ENCODE measurements around the gene MRPL40.

The MRPL40 gene

DNA sequence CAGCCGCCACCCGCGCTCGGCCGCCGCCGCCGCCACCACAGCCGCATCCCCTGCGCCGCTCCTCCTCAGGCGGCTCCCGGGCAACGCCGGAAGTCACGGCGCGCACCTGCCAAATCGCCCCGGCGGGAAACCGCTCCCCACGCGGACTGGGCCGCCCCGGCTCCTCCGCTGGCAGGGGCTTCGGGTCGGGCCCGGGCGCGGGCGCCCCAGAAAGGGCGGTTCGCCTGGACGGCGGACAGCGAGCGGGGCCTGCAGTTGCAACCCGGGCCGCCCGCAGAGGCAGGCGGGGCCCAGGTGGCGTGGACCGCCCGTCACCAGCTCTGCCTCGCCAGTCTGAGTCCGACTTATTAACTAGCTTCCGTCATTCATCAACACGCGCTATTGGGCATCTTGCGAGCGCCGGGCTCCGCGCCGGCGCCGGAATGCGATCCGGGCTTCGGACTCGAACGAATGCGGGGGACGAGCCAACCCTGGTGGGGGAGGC lies 654 bp upstream of the MRPL40 start, which contains the start of gene HIRA (continued):
- TF ChIP-seq, protein P1, sequence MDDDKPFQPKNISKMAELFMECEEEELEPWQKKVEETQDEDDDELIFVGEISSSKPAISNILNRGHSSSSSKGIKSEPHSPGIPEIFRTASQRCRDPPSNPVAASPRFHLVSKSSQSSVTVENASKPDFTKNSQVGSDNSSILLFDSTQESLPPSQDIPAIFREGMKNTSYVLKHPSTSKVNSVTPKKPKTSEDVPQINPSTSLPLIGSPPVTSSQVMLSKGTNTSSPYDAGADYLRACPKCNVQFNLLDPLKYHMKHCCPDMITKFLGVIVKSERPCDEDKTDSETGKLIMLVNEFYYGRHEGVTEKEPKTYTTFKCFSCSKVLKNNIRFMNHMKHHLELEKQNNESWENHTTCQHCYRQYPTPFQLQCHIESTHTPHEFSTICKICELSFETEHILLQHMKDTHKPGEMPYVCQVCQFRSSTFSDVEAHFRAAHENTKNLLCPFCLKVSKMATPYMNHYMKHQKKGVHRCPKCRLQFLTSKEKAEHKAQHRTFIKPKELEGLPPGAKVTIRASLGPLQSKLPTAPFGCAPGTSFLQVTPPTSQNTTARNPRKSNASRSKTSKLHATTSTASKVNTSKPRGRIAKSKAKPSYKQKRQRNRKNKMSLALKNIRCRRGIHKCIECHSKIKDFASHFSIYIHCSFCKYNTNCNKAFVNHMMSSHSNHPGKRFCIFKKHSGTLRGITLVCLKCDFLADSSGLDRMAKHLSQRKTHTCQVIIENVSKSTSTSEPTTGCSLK (tag by site-specific recombination; IDR thresholded peaks at IDR 0.05) = no peak
- TF ChIP-seq, protein P2, sequence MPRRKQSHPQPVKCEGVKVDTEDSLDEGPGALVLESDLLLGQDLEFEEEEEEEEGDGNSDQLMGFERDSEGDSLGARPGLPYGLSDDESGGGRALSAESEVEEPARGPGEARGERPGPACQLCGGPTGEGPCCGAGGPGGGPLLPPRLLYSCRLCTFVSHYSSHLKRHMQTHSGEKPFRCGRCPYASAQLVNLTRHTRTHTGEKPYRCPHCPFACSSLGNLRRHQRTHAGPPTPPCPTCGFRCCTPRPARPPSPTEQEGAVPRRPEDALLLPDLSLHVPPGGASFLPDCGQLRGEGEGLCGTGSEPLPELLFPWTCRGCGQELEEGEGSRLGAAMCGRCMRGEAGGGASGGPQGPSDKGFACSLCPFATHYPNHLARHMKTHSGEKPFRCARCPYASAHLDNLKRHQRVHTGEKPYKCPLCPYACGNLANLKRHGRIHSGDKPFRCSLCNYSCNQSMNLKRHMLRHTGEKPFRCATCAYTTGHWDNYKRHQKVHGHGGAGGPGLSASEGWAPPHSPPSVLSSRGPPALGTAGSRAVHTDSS (tag by site-specific recombination; IDR thresholded peaks at IDR 0.05) = peak; percentile 52; the same call in 1 of the 2 replicates
- TF ChIP-seq ZNF558 (tag by site-specific recombination; IDR thresholded peaks at IDR 0.05) (no peak), ZNF302 (tag by site-specific recombination; IDR thresholded peaks at IDR 0.05; ENCODE audit: low read depth) (no peak), ZNF843 (tag by site-specific recombination; IDR thresholded peaks at IDR 0.05) (no peak), ZBTB21 (tag by site-specific recombination; IDR thresholded peaks at IDR 0.05) (no peak), ZNF138 (tag by site-specific recombination; IDR thresholded peaks at IDR 0.05; ENCODE audit: borderline replicate concordance) (no peak), KLF16 (tag by site-specific recombination; IDR thresholded peaks at IDR 0.05) (no peak), MYNN (tag by site-specific recombination; IDR thresholded peaks at IDR 0.05; ENCODE audit: borderline replicate concordance) (no peak), ZSCAN30 (tag by site-specific recombination; IDR thresholded peaks at IDR 0.05) (peak; percentile 85), ZNF341 (tag by site-specific recombination; IDR thresholded peaks at IDR 0.05; ENCODE audit: low read depth) (no peak), ZNF311 (tag by site-specific recombination; IDR thresholded peaks at IDR 0.05; ENCODE audit: borderline replicate concordance) (no peak), ZNF473 (tag by site-specific recombination; IDR thresholded peaks at IDR 0.05) (no peak), YY1 (tag by site-specific recombination; IDR thresholded peaks at IDR 0.05) (peak; percentile 66; the same call in 1 of the 2 replicates), ZNF37A (tag by site-specific recombination; IDR thresholded peaks at IDR 0.05) (peak; percentile 73), ZNF747 (tag by site-specific recombination; IDR thresholded peaks at IDR 0.05) (no peak), SETDB1 (IDR thresholded peaks at IDR 0.05; ENCODE audit: insufficient read length, low read length) (no peak), SCRT2 (tag by site-specific recombination; IDR thresholded peaks at IDR 0.05) (no peak), ZNF121 (tag by site-specific recombination; IDR thresholded peaks at IDR 0.05) (no peak), ZNF184 (tag by site-specific recombination; IDR thresholded peaks at IDR 0.05) (0 out of 2 replicates have a peak, but pooled peaks have one; percentile 66), ZNF660 (tag by site-specific recombination; IDR thresholded peaks at IDR 0.05) (peak; percentile 90), ZNF654 (tag by site-specific recombination; IDR thresholded peaks at IDR 0.05; ENCODE audit: low read depth) (no peak), ZSCAN16 (tag by site-specific recombination; IDR thresholded peaks at IDR 0.05) (no peak)
- TF ChIP-seq, protein P3, sequence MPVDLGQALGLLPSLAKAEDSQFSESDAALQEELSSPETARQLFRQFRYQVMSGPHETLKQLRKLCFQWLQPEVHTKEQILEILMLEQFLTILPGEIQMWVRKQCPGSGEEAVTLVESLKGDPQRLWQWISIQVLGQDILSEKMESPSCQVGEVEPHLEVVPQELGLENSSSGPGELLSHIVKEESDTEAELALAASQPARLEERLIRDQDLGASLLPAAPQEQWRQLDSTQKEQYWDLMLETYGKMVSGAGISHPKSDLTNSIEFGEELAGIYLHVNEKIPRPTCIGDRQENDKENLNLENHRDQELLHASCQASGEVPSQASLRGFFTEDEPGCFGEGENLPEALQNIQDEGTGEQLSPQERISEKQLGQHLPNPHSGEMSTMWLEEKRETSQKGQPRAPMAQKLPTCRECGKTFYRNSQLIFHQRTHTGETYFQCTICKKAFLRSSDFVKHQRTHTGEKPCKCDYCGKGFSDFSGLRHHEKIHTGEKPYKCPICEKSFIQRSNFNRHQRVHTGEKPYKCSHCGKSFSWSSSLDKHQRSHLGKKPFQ (tag by site-specific recombination; IDR thresholded peaks at IDR 0.05) = no peak
- TF ChIP-seq, protein P4, sequence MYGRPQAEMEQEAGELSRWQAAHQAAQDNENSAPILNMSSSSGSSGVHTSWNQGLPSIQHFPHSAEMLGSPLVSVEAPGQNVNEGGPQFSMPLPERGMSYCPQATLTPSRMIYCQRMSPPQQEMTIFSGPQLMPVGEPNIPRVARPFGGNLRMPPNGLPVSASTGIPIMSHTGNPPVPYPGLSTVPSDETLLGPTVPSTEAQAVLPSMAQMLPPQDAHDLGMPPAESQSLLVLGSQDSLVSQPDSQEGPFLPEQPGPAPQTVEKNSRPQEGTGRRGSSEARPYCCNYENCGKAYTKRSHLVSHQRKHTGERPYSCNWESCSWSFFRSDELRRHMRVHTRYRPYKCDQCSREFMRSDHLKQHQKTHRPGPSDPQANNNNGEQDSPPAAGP (tag by site-specific recombination; IDR thresholded peaks at IDR 0.05) = no peak
- TF ChIP-seq, protein P5, sequence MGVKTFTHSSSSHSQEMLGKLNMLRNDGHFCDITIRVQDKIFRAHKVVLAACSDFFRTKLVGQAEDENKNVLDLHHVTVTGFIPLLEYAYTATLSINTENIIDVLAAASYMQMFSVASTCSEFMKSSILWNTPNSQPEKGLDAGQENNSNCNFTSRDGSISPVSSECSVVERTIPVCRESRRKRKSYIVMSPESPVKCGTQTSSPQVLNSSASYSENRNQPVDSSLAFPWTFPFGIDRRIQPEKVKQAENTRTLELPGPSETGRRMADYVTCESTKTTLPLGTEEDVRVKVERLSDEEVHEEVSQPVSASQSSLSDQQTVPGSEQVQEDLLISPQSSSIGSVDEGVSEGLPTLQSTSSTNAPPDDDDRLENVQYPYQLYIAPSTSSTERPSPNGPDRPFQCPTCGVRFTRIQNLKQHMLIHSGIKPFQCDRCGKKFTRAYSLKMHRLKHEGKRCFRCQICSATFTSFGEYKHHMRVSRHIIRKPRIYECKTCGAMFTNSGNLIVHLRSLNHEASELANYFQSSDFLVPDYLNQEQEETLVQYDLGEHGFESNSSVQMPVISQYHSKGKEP (tag by site-specific recombination; IDR thresholded peaks at IDR 0.05) = peak; percentile 76
- TF ChIP-seq, protein P6, sequence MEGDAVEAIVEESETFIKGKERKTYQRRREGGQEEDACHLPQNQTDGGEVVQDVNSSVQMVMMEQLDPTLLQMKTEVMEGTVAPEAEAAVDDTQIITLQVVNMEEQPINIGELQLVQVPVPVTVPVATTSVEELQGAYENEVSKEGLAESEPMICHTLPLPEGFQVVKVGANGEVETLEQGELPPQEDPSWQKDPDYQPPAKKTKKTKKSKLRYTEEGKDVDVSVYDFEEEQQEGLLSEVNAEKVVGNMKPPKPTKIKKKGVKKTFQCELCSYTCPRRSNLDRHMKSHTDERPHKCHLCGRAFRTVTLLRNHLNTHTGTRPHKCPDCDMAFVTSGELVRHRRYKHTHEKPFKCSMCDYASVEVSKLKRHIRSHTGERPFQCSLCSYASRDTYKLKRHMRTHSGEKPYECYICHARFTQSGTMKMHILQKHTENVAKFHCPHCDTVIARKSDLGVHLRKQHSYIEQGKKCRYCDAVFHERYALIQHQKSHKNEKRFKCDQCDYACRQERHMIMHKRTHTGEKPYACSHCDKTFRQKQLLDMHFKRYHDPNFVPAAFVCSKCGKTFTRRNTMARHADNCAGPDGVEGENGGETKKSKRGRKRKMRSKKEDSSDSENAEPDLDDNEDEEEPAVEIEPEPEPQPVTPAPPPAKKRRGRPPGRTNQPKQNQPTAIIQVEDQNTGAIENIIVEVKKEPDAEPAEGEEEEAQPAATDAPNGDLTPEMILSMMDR (tag by site-specific recombination; IDR thresholded peaks at IDR 0.05) = no peak
- TF ChIP-seq, protein P7, sequence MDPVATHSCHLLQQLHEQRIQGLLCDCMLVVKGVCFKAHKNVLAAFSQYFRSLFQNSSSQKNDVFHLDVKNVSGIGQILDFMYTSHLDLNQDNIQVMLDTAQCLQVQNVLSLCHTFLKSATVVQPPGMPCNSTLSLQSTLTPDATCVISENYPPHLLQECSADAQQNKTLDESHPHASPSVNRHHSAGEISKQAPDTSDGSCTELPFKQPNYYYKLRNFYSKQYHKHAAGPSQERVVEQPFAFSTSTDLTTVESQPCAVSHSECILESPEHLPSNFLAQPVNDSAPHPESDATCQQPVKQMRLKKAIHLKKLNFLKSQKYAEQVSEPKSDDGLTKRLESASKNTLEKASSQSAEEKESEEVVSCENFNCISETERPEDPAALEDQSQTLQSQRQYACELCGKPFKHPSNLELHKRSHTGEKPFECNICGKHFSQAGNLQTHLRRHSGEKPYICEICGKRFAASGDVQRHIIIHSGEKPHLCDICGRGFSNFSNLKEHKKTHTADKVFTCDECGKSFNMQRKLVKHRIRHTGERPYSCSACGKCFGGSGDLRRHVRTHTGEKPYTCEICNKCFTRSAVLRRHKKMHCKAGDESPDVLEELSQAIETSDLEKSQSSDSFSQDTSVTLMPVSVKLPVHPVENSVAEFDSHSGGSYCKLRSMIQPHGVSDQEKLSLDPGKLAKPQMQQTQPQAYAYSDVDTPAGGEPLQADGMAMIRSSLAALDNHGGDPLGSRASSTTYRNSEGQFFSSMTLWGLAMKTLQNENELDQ (tag by site-specific recombination; IDR thresholded peaks at IDR 0.05; ENCODE audit: low read depth) = no peak
- TF ChIP-seq, protein P8, sequence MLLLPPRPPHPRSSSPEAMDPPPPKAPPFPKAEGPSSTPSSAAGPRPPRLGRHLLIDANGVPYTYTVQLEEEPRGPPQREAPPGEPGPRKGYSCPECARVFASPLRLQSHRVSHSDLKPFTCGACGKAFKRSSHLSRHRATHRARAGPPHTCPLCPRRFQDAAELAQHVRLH (tag by site-specific recombination; IDR thresholded peaks at IDR 0.05) = no peak
